SKM-1 (cell line): ENCODE data around the gene MTR.

Experiments used
- DNase-seq: peaks from one replicate; lab custom pipeline; 2025; ENCODE audit not compliant: unreplicated experiment; lab: John Stamatoyannopoulos, UW

Gene MTR

DNA sequence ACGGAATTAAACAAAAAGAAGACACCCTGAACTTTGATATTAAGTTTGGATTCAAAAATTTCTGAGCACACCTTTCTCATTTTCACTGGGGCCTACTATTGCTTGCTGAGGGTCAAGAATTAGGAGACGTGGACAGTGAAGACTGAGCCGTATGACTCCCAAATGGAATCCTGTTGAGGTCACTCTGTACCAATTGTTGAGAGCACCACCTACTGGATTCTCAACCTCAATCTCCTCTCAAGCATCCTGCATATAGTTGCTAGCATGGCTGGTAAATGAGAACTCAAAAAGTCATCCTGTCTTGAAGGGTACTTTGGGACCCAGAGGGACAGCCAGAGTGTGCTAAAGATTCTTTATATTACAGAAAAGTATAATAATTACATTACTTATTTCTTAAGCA, 20.2 kb upstream of the MTR start:
- DNase-seq: peak; percentile 37

DNA sequence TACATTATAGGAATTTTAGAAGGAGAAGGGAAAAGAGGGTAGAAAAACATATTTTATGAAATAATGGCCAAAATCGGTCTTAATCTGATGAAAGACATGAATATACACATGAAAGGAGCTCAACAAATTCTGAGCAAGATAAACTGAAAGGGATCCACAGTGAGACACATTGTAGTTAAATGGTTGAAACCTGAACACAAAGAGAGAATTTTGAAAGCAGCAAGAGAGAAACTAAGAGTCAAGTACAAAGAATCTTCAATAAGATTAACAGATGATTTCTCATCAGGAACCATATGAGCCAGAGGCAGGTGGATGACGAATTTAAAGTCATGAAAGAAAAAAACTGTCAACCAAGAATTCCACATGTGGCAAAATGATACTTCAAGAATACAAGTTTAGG, 15.8 kb upstream of the MTR start:
- no peak for DNase-seq

DNA sequence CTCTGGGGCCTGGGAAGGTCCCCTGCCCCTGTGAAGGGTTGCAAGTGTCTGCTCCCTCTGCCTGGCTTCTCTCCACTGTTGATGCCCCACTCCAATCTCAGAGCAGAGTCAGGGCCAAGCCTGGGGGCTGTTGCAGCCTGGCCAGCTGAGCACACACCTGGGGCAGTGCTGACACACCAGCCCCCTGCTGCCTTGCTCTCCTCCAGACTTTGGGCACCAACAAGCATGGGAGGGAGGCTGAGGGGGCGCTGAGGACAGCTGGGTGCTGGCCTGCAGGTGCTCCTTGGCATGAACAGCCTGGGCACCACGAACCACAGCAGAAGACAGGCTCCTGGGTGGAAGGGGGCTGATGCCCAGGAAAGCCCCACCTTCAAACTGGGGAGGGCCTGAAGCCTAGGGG, 9.6 kb upstream of the MTR start:
- no peak for DNase-seq

DNA sequence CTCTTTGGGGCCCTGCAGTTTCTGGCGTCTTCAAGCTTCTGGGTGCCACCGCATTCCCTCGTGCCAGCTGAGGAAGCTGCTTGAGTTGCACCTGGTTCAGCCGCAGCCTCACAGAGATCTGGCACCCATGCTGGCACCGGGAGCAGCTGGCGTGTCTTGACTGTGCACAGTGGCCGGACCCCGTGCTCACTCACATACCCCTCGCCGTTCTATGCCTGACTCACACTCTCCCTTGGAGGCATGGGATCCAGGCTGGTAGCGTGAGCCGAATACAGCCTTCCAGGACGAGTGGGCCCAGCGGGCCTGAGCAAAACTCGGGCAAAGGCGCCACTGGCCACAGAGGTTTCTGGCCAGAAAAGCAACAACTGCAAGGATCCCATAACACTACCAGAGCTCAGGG, 8.6 kb upstream of the MTR start:
- no peak for DNase-seq

DNA sequence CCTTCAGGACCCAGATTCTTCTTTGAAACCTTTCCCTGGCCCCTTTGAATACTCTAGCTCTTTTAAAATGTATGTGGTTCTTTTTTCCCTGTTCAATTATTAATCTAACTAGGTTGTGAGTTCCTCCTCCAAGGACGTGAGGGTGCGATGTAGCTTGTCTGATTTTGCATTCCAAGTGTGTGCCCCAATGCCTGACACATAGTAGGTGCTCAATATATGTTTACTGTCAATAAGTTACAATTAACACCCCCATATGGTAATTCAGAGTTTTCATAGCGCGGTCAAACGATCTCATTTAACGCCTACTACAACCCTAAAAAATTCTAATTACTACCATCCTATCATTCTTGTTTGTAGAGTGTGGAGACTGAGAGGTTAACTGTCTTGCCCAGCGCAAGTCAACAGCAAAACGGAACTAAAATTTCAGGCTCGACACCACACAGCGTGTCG, 482 bp upstream of the MTR start:
- no peak for DNase-seq

DNA sequence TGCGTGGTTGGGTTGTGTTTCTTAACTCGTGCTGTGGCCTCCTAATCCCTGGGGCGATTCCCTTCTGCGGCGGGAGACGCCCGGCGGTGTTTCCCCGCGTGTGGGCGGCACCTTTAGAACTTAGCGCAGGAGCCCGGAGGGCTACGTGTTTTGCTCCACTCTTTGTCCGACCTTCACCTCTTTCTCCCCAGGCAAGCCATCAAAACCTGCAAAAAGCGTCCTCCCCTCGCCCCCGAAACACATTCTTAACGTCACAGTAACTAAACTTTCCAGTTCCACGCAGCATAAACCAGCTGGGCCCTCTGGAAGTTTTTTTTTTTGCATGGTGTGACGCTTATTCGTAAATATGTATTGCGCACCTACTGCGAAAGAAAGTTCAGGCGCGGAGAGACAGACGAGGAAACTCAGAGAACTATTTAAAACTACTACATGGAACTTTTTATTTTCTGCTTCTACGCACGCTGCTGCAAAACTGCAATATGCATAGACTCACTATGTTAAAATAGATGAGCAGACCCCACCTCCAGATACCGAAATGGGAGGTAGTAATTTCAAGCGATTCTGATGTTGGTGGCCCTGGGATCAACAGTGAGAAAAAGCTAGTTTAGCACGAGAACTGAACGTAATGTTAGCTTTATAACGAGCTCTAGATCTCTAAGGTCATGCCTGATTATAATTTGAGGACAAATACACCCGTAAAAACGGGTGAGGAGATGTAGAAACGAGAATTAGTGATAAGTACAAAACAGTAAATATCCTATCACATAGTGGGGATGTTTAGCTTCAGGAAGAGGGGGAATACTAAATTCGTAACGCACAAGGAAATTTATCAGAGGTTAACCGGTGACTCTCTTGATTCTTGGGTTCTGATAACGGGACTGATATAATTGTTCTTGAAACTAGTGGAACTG, 920 bp downstream of the MTR start:
- no peak for DNase-seq

DNA sequence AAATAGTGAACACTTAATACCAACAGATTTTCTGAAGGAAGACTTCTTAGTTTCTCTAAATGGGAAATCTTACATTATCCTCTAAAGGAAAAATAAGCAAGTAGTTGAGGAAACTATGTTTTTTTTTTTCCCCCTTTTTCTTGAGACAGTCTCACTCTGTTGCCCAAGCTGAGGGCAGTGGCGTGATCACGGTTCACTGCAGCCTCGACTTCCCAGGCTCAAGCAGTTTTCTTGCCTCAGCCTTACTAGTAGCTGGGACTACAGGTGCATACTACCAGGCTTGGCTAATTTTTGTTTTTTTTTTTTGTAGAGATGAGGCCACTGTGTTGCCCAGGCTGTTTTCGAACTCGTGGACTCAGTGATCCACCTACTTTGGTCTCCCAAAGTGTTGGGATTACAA, 3.9 kb downstream of the MTR start:
- DNase-seq: no peak

DNA sequence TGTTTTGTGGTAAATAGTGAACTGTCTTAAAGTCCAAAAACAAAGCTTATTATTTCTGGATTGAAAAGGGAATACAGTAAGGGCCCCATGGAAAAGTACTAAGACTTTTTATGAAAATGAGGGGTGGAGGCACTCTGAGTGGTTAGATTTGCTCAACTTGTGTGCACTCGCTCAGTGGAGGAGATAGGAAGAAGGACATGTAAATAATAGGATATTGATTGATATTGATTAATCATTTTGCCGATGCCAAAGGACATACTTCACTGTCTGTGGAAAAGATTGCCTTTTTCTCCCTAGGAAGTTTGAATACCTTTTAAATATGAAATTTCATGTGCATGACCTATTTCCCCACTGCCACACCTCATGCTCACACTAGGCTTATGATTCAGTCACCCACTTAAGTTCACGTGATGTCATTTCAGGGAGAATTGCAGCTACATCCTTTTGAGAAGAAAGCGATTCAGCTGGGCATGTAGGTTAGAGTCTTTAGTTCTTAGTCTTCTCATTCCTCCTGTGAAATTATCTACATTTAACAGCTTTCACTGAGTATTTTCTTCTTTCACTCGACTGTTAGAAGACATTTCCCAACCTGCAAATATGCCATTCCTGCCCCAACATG, 5.0 kb downstream of the MTR start:
- no peak for DNase-seq

DNA sequence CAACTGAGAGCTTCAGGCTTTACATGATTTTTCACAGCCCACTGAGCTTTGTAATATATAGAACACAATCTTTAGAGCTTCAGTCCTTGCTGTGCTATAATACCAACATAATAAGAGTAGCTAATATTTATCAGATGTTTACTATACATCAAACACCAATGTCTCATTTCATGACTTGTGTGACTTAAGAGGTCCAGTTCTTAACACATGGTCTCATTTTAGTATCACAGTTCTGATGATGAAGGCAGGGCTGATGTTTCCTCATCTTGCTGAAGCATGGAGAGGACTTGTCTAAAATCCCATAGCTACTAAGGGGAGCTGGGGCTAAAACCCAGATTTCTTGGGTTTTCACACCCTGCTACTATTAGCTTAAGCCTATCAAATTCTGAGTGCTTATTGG, 5.5 kb downstream of the MTR start:
- no peak for DNase-seq

DNA sequence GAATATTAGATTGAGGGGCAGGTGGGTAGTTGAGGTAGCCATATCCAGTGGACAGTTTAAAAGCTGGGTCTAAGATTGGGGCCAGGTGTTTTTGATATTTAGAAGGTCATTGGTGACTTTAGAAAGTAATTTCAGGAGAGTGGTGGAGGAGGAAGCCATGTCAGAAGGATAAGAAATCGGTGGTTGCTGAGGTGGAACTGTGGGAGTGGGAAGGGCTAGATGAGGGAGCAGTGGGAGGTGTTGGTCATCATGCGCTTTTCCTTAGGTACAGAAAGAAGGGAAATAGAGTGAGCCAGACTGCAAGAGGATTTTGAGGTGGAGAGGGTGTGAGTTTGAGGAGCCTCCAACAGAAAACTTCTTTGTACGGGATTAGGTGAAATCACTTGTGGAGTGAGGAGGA, 7.2 kb downstream of the MTR start:
- DNase-seq: no peak

DNA sequence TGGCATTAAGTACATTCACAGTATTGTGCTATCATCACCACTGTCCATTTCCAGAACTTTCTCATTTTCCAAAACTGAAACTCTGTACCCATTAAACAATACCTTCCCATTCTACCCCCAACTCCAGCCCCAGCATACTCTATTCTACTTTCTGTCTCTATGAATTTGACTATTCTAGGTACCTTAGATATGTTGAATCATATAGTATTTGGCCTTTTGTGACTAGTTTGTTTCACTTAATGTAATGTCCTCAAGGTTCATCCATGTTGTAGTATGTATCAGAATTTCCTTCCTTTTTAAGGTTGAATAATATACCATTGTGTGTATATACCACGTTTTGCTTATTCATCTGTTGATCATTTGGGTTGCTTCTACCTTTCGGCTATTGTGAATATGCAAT, 11.5 kb downstream of the MTR start:
- no peak for DNase-seq

DNA sequence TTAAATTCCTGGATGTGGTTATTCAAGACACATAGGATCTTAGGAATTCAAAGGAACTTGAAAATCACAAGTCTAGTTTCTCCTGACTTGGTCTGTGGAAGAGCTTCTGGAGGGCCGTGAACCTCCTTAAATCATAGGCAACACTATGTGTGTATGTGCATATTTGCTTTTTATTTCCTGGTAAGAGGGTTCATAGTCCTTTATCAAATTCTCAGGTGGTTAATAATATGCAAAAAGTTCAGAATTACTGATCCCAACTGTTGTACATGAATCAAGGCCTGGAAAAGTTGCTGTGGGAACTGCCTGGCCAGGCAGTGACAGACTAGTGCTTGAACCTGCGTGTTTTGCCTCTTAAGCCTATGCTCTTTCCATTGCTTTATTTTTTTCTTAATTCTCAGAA, 12.9 kb downstream of the MTR start:
- no peak for DNase-seq

DNA sequence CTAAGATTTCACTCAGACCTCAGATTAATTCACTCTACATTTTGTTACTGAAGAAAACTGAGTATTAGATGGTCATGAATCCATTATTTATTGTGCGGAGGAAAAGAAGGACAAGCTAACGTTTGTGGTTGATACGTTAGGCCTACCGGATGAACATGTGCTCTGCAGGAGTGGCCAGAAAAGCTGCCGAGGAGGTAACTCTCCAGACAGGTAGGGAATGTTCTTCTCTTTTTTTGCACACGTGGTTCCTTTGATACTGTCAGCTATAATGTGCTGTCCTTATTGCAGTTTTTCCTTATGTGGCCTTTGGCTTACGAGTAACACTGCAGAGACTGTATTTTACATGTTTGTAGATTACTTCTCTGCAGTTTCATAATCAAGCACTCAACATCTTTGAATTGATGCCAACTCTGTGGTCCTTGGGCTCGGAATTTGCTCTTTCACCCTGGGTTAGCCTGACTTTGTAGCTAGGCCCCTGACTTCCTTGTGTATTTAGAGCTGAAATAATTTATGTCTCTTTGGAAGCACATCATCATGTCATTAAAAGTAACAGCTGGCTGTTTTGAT, 13.6 kb downstream of the MTR start:
- no peak for DNase-seq

DNA sequence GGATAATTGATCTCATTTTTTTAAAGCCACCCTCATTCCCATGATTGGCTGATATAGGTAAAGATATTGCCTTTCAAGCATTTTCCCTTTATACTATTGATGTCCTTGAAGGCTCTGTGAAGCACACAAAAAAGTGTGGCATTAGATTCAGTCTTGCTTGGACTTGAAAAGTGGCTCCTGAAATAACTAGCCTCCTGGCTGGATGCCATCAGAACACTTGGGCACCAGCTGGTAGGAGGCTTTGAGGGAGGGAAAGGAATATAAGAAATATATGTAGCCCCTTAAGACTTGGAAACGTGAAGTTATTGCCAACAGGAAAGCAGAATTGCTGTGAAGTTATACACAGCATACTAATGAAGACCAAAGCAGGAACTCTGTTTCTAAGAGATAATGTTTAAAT, 14.1 kb downstream of the MTR start:
- DNase-seq: no peak

DNA sequence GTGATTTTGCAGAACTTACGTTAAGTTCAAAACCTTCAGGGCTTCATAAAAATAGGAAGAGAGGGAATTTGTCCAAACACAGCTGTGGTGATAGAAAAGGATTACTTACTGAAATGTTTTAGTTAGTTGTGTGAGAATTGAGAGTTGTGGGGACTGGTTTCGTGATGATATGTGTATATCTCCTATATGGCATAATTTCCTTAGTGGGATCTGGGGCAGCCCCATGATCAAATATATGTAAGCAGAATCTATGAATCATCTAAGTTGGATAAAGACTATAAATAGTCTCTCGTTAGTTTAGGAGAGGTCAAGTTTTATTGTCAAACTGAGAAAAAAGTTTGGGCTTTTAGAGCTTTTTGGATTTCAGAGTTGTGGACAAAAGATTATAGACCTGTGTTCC, 14.9 kb downstream of the MTR start:
- DNase-seq: no peak

DNA sequence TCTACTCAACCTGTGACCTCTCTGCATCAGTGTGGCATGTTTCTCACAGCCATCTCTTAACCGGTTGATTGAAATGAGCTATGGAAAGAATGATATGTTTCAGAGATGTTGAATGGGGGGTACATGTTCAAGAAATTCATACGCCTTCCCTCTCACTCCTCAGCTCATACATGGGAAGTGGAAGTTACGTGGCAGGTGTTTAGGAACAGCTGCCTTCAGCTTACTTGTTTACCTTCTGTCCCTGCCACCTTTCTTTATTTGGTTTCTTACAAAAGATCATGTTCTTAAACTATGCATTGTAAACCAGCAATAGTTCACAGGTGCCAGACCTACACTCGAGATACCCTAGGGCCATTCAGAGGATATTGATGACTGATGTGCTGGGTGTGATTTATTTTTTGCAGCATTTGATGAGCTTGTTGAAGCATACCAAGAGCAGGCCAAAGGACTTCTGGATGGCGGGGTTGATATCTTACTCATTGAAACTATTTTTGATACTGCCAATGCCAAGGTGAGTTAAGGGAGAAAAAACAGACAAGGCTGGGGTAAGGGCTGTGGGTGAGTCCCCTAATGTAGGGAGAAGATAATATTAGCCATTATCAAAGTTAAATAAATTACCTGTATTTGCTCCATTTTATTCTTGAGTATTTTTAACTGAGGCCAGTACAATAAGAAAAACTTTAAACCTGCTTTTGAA, 17.4 kb downstream of the MTR start:
- DNase-seq: no peak

DNA sequence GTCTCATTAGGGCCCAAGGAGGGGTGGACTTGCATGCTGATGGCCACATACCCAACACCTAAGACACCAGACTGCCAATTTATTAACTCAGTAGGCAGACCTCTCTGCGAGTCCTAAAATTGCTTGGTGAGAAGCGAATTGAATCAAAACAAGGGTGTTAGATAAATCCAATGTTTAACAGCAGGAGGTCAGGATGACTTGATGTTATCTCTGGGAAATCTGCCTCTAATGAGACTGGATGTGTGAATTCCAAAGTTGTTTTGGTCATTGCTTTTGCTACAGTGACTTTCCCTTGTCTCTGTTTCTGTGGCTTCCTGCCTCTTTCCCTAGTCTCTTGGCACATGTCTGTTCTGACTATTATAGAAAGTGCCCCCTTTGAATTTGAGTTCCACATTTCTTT, 20.8 kb downstream of the MTR start:
- DNase-seq: no peak

DNA sequence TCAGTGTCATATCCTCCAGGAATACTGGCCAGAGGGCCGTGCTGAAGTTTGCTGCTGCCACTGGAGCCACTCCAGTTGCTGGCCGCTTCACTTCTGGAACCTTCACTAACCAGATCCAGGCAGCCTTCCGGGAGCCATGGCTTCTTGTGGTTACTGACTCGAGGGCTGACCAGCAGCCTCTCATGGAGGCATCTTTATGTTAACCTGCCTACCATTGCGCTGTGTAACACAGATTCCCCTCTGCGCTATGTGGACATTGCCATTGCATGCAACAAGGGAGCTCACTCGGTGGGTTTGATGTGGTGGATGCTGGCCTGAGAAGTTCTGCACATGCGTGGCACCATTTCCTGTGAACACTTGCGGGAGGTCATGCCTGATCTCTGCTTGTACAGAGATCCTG, 24.8 kb downstream of the MTR start:
- no peak for DNase-seq

DNA sequence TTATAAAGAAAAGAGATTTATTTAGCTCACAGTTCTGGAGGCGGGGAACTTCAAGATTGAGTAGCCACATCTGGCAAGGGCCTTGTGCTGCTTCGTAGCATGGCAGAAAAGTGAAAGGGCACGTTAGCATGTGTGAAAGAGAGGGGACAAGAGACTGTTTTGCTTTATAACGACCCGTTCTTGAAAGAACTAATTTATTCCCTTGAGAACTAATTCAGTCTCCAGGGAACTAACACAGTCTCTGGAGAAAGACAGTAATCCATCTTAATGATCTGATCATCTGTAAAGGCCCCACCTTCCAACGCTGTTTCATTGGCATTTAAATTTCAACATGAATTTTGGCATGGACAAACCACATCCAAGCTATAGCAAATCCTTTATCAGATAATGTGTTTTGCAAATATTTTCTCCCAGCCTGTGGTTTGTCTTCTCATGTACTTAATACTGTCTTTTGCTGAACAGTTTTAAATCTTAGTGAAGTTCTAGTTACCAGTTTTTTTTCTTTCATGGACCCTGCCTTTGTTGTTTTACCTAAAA, 26.1 kb downstream of the MTR start:
- no peak for DNase-seq

DNA sequence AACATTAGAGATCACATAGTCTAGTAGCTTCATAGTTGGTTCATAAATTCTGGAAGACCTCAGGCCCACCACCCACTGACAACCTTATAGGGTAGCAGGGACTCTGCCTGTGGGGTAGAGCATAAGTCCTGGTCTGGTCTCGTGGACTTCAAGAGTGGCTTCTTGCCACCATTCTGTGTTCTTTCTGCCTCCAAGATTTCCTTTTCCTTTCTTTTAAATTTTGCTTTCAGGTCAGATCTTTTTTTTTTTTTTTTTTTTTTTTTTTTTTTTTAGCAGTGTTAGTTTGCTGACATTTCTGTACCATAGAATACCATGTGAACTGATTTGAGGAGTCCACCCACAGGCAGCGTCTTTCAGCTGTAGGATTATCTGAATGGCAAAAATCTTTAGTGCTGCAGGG, 28.5 kb downstream of the MTR start:
- no peak for DNase-seq

DNA sequence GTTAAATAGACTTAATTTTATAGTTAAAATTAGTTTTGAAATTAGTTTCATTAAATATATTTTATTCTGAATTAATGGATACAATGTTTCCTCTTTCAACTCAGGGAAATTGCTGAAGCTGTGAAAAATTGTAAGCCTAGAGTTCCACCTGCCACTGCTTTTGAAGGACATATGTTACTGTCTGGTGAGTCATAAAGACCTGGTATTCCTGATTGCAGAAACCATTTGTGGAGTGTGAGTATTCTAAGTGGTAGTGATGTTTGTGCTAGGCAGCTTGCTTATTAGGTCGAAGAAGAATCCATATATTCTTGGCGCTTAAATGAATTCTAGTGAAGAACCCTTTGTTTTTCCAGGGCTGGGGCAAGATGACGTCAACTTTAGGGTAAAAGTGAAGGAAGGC, 34.0 kb downstream of the MTR start:
- no peak for DNase-seq

DNA sequence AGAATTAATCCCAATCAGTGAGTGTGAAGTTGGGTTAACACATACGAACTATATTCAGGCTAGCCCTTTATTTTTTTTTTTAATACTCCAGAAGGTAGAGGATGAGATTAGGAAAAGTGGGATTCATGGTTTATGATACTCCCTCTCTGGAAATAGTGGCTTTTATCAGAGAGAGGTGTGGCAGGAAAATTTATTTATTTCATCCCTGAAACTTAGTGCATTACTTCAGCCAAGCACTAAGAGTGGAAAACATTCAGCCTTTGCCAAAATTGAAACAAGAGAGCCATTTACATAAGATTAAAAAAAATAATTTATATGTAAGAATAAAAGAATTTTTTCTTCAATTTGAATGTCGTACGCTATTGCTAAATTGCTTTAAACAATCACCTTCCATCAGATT, 35.0 kb downstream of the MTR start:
- DNase-seq: no peak
